GM19351 (cell line): ENCODE measurements around the gene KCTD13.
"Not testable (repeated sequence)": the region's sequence is repeated elsewhere in the genome, so short reads cannot be mapped to it uniquely, and the experiment has no call there.

Experiments
- ATAC-seq: cut with Tn5 transposase; IDR thresholded peaks from one replicate; pipeline ENCODE4 v1.9.1; 2021; ENCODE audit warnings: mild to moderate bottlenecking, moderate library complexity; ENCODE audit not compliant: unreplicated experiment

Gene KCTD13

DNA sequence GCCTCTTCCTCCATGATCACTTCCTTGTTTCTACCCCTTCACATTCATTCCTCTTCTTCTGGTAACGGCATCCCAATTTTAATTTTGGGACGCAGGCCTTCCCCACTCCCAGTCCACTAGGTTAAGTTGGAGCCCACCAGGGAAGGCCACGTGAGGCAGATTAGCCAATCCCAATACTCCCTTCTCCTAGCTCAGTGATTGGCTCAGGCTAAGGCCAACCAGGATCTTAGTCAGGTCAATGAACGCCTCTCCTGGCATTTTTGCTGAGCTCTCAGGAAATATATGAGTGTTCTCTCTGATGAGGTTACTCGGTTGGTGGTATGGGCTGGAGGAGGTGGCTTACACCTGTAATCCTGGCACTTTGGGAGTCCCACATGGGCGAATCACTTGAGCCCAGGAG, 42.0 kb downstream of the KCTD13 start:
- no peak for ATAC-seq

GRCh38 chr16:29881050-29881449, 45.0 kb downstream of the KCTD13 start:
- ATAC-seq = no peak

- ATAC-seq = no peak
Measured at GRCh38 chr16:29878172-29878571, 47.9 kb downstream of the KCTD13 start.

- ATAC-seq = no peak
Measured at GRCh38 chr16:29877266-29877961, 48.6 kb downstream of the KCTD13 start.

DNA sequence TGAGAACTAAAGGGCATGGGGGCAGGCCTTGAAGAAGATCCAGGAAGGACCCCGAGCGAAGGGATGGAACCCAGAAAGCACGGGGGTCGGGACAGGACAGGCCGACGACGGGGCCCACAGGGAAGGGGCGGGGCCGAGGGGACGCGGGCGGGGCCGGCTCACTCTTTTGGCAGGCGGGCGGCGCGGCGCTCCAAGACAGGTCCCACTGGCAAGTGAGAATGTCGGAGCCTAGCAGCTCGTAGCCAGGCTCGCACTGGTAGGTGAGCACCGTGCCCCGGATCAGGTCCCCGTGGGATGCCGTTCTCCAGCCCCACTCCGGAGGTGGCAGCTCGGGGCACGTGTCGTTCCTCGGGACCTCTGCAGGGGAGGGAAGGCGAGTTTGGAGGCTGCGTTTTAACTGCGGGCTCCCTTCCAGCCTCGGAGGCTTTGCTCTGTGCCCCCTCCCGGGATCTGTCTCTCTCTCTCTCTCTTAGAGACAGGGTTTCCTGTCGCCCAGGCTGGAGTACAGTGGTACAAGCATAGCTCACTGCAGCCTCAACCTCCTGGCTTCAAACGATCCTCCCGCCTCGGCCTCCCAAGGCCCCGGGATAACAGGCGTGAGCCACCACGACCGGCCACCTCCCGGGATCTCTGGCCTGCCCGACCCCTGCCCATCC, 49.3 kb downstream of the KCTD13 start:
- no peak for ATAC-seq

GRCh38 chr16:29876217-29876593, 49.8 kb downstream of the KCTD13 start:
- no peak for ATAC-seq

GRCh38 chr16:29875206-29875605, 50.8 kb downstream of the KCTD13 start:
- no peak for ATAC-seq

GRCh38 chr16:29873319-29873718, 52.7 kb downstream of the KCTD13 start:
- ATAC-seq = no peak

DNA sequence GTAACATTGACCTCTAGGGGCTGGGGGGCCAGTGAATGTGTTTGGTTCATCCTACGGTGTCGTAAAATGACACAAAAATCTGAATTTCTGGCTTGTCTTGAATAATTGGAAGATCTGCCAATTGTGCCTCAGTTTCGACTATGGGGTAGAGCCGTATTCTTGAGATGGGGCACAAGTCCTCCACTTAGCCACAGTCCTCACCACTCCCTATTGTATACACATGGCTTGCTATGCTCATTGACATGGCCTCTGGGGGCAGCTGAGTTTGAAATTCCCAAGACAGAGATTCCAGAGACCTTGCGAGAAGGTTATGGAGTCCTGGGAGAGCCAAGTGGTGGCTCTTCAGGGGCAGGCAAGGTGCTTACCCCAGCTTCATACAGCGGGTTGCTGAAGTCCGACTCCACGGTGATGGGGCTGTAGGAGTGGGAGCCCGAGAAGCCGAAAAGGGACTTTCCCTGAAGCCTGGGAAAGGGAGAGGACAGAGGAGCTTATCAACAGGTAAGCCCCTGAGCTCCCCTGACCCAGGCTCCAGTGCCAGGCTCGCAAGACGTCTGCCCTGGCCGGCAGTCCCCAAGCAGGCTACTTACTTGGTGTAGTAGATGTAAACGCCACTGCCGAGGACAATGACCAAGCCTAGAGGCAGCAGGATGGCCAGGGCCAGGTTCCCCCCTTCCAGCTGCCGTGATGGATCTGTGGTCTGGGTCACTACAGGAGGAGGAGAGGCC, 54.0 kb downstream of the KCTD13 start:
- ATAC-seq = no peak

DNA sequence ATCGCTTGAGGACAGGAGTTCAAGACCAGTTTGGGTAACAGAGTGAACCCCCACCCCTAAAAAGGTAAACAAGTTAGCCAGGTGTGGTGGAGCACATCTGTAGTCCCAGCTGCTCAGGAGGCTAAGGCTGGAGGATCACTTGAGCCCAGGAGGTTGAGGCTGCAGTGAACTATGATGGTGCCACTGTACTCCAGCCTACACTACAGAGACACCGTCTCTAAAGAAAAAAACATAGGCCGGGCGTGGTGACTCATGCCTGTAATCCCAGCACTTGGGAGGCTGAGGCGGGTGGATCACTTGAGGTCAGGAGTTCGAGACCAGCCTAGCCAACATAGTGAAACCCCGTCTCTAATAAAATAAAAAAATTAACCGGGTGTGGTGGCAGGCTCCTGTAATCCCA, 57.0 kb downstream of the KCTD13 start:
- not testable (repeated sequence) for ATAC-seq

DNA sequence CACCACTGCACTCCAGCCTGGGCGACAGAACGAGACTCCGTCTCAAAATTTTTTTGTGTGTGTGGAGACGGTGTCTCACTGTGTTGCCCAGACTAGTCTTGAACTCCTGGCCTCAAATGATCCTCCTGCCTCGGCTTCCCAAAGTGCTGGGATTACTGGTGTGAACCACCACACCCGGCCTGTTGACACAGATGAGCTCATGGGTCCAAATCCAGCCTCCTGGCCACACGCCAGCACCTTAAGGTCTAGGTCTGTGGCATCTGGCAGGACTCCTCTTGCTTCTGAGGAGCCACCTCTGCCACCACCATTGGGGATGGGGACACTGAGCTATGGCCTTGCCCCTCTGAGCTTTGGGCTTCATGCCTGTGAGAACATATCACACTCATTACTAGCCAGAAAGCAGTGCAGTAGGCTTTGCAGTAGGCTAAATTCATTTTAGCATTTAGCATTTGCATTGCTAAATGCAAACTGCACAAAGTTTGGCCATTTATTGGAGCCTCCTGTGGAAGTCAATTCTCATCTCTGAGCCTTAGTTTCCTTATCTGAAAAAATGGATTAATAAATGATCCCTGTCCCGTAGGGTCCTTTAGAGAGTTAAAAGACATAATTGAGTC, 57.5 kb downstream of the KCTD13 start:
- ATAC-seq = no peak

GRCh38 chr16:29864205-29864604, 61.8 kb downstream of the KCTD13 start:
- no peak for ATAC-seq

- ATAC-seq = no peak
Measured at GRCh38 chr16:29863669-29863984, 62.4 kb downstream of the KCTD13 start.

DNA sequence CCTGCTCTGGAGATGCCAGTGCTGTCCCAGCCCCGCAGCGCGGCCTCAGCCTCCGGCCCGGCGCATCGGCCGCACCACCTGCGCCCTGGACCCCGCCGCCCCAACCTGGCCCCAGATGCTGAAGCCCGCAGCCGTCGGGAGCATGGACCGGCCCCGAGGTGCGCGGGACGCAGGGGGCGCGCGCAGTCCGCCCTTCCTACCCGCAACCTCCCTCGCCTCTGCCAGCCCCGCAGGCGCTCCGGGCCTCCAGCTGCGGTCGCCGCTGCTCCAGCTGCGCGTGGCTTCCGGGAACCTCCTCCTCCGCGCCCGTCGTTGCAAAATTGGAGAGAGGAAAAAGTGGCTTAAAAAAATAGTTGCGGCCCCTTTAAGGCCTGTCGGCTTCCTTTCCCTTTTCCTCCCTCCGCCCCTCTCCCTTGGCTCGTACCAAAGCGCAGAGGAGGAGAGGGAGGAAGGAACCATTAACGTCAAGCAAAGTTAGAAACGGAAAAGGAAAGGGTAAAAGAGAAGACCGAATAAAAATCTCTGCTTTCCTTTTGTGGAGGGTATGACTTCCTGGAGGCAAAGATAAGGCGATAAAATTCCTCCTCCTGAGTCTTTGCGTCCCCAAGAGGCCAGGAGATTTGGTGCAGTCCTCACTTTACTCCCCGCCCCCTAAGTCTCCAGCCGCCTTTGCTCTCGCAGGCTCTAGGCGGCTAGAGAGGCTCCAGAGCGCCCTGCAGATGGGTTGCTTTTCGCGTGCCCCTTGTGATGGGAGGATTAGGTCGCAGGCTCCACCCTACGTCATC, 63.0 kb downstream of the KCTD13 start, which contains the start of gene CDIPT:
TSS of gene CDIPT (minus strand) at position 343 of the 785 bp plus-strand sequence. CDS start 369 bp downstream, outside the sequence.
- ATAC-seq = peak; percentile 91

GRCh38 chr16:29862383-29862883, 63.6 kb downstream of the KCTD13 start:
- no peak for ATAC-seq

GRCh38 chr16:29860218-29860617, 65.8 kb downstream of the KCTD13 start:
- ATAC-seq = no peak

GRCh38 chr16:29858974-29859373, 67.1 kb downstream of the KCTD13 start:
- ATAC-seq = no peak

DNA sequence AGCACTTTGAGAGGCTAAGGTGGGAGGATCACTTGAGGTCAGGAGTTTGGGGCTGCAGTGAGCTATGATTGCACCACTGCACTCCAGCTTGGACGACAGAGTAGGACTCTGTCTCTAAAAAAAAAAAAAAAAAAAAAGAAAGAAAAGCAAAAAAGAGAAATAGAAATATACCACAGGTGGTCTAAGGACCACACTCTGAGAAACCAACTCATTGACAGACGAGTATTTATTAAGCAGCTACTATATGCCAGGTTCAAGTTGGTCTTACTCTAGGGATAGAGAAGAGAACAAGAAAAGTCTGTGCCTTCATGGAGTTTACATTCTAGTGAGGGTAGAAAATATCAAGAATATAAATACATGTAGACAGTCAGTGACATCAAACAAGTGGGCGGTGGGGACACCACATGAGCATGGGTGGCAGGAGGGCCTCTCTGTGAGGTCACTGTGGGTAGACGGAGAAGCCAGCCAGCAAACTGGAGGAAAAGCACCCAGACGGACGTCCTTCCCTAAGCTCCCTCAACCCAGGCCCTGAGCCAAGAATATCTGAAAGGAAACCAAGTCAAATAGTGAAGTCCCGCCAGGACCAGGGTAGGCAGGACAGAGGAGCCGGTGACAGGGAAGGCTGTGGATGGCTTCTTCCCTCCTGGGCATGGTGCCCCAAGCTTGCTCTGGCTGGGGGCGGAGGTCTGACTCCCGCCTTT, 67.7 kb downstream of the KCTD13 start:
- no peak for ATAC-seq

DNA sequence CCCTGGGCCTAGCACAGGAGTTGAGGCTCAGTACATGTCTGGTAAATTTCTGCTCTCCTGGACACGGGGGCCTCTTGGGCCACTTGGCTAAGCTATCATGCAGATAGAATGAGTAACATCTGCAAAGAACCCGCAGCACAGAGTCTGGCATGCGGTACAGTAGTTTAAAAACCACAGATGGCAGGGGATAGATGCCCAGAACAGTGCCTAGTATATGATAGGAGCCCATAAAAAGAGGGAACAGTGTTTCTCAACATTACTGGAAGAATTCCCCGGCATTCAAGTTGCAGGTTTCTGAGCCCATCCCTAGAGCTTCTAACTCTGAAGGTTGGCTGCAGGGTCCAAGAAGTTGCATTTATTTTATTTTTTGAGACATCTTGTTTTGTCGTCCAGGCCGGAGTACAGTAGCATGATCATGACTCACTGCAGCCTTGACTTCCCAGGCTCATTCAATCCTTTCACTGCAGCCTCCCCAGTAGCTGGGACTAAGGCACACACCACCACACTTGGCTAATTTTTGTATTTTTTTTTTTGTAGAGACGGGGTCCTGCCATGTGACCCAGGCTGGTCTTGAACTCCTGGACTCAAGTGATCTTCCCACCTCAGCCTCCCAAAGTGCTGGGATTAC, 68.8 kb downstream of the KCTD13 start:
- ATAC-seq = no peak
